Measurements from ENCODE around the gene DDB1.

Gene DDB1

DNA sequence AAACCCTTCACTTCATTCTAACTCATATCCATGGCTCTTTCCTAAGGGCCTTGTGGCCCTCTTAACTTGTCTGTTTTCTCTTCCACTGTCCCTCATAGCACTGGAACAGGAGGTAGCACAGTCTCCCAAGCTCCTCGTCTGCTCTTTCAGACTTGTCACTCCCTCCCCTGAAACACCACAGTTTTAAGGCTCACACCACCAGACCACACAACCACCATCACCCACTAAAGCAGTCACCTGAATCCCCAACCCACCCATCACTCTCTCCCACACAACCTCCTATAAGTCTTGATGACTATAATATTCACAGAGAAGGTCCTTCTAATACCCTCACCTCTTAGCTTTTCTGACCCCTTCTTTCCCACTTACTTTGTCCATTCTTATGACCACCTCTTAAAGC, 26.7 kb downstream of the DDB1 start:
- H3K4me1 ChIP-seq (ENCODE audit: insufficient read depth, low read length, severe bottlenecking) = no peaks in the 10 kb centered on the region
- H2AFZ ChIP-seq (ENCODE audit: low read length) = no peak overlapping the region
- H3K9ac ChIP-seq (ENCODE audit: low read length) = no peak overlapping the region
- H4K20me1 ChIP-seq (ENCODE audit: insufficient read depth, low read length) = no peaks in the 10 kb centered on the region
- H3K79me2 ChIP-seq (ENCODE audit: insufficient read depth, low read length) = no peaks in the 10 kb centered on the region
- no peaks in the 10 kb centered on the region for H3K27me3 ChIP-seq (ENCODE audit: insufficient read depth, low read length)
- TF ChIP-seq, protein P1, sequence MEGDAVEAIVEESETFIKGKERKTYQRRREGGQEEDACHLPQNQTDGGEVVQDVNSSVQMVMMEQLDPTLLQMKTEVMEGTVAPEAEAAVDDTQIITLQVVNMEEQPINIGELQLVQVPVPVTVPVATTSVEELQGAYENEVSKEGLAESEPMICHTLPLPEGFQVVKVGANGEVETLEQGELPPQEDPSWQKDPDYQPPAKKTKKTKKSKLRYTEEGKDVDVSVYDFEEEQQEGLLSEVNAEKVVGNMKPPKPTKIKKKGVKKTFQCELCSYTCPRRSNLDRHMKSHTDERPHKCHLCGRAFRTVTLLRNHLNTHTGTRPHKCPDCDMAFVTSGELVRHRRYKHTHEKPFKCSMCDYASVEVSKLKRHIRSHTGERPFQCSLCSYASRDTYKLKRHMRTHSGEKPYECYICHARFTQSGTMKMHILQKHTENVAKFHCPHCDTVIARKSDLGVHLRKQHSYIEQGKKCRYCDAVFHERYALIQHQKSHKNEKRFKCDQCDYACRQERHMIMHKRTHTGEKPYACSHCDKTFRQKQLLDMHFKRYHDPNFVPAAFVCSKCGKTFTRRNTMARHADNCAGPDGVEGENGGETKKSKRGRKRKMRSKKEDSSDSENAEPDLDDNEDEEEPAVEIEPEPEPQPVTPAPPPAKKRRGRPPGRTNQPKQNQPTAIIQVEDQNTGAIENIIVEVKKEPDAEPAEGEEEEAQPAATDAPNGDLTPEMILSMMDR (IDR thresholded peaks at IDR 0.05; ENCODE audit: low read length) = no peak
- TF ChIP-seq EZH2 (IDR thresholded peaks at IDR 0.05; ENCODE audit: borderline replicate concordance, low read length) = no peak
- H3K9me3 ChIP-seq (ENCODE audit: low read length) = no peaks in the 10 kb centered on the region
- H3K9me2 ChIP-seq (ENCODE audit: low read depth, low read length) = no peaks in the 10 kb centered on the region
- H3K4me3 ChIP-seq (ENCODE audit: low read depth, low read length, poor library complexity, severe bottlenecking) = no peak overlapping the region
- no peak overlapping the region for H3K27ac ChIP-seq (ENCODE audit: low read depth, low read length, poor library complexity, severe bottlenecking)
- peaks cover 100% of the 10 kb centered on the region for H3K36me3 ChIP-seq (ENCODE audit: insufficient read depth, low read length)
- H3F3A ChIP-seq (ENCODE audit: insufficient read depth, low read length) = no peaks in the 10 kb centered on the region
- no peak overlapping the region for H3K4me2 ChIP-seq (ENCODE audit: low read length)

DNA sequence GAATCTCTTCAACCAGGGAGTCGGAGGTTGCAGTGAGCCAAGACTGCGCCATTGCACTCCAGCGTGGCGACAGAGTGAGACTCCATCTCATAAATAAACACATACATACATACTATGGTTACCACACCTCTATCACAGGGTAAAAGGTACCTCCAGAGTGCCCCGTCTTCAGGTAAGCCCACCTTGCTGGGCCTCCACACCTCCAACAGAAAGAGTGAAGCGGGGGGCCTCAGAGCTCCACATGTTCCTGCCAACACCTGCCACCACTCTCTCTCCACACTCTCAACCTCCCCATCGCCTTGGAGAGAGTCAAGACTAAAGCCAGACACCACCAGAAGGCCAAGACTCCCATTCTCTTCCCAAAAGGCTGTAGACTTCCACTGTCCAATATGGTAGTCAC, 27.5 kb downstream of the DDB1 start:
- Histone ChIP-seq H3K36me3 (ENCODE audit: insufficient read depth, low read length) (peaks cover 100% of the 10 kb centered on the region), H3K4me2 (ENCODE audit: low read length) (no peak overlapping the region), H3K4me3 (ENCODE audit: low read depth, low read length, poor library complexity, severe bottlenecking) (no peak overlapping the region), H4K20me1 (ENCODE audit: insufficient read depth, low read length) (no peaks in the 10 kb centered on the region), H3K4me1 (ENCODE audit: insufficient read depth, low read length, severe bottlenecking) (no peaks in the 10 kb centered on the region), H3K27ac (ENCODE audit: low read depth, low read length, poor library complexity, severe bottlenecking) (no peak overlapping the region), H3K9ac (ENCODE audit: low read length) (no peak overlapping the region), H3K79me2 (ENCODE audit: insufficient read depth, low read length) (no peaks in the 10 kb centered on the region), H2AFZ (ENCODE audit: low read length) (no peak overlapping the region), H3F3A (ENCODE audit: insufficient read depth, low read length) (no peaks in the 10 kb centered on the region), H3K27me3 (ENCODE audit: insufficient read depth, low read length) (no peaks in the 10 kb centered on the region), H3K9me3 (ENCODE audit: low read length) (no peaks in the 10 kb centered on the region), H3K9me2 (ENCODE audit: low read depth, low read length) (no peaks in the 10 kb centered on the region)
- TF ChIP-seq EZH2 (IDR thresholded peaks at IDR 0.05; ENCODE audit: borderline replicate concordance, low read length) = no peak
- TF ChIP-seq, protein P1 (IDR thresholded peaks at IDR 0.05; ENCODE audit: low read length) = no peak

DNA sequence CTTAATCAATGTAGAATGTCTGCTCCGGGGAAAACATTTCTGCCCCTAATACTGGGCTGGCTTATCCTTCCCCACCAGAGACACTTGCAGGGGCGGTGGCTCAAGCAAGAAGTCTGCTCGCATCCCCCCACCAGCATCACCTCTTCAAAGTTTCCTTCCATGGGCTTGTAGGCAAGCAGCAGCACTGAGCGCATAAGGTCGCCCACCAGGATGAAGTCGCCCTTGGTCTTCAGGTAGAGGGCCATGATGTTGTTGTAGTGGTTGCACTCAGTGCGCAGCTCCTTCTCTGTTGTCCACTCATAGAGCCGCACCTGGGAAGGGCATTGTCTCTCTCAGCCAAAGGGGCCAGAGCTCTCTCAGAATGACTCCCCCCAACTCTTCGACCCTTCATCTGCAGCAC, 29.2 kb downstream of the DDB1 start:
- no peak overlapping the region for H3K27ac ChIP-seq (ENCODE audit: low read depth, low read length, poor library complexity, severe bottlenecking)
- H3K4me2 ChIP-seq (ENCODE audit: low read length) = no peak overlapping the region
- H3K9me2 ChIP-seq (ENCODE audit: low read depth, low read length) = no peaks in the 10 kb centered on the region
- no peaks in the 10 kb centered on the region for H3K79me2 ChIP-seq (ENCODE audit: insufficient read depth, low read length)
- H3F3A ChIP-seq (ENCODE audit: insufficient read depth, low read length) = no peaks in the 10 kb centered on the region
- no peak overlapping the region for H3K9ac ChIP-seq (ENCODE audit: low read length)
- TF ChIP-seq, protein P1 (IDR thresholded peaks at IDR 0.05; ENCODE audit: low read length) = no peak
- no peak for TF ChIP-seq EZH2 (IDR thresholded peaks at IDR 0.05; ENCODE audit: borderline replicate concordance, low read length)
- no peaks in the 10 kb centered on the region for H3K4me1 ChIP-seq (ENCODE audit: insufficient read depth, low read length, severe bottlenecking)
- no peak overlapping the region for H3K4me3 ChIP-seq (ENCODE audit: low read depth, low read length, poor library complexity, severe bottlenecking)
- peaks cover 100% of the 10 kb centered on the region for H3K36me3 ChIP-seq (ENCODE audit: insufficient read depth, low read length)
- H4K20me1 ChIP-seq (ENCODE audit: insufficient read depth, low read length) = no peaks in the 10 kb centered on the region
- no peaks in the 10 kb centered on the region for H3K27me3 ChIP-seq (ENCODE audit: insufficient read depth, low read length)
- H2AFZ ChIP-seq (ENCODE audit: low read length) = no peak overlapping the region
- no peaks in the 10 kb centered on the region for H3K9me3 ChIP-seq (ENCODE audit: low read length)

All from OCI-LY1 (cell line).